ENCODE data around the gene CNNM3.
"Not testable (repeated sequence)": the region's sequence is repeated elsewhere in the genome, so short reads cannot be mapped to it uniquely, and the experiment has no call there.

The CNNM3 gene

GRCh38 chr2:96800061-96801004, 15.7 kb upstream of the CNNM3 start:
- H3K4me1 ChIP-seq (ENCODE audit: control insufficient read depth, insufficient read depth, low read length), result 0 out of 2 replicates have a peak, but pooled peaks cover 2% of the 10 kb centered on the region
- H3K36me3 ChIP-seq (ENCODE audit: control insufficient read depth, insufficient read depth, low read length), result peaks cover 20% of the 10 kb centered on the region
- no peaks in the 10 kb centered on the region for H3K9me3 ChIP-seq (ENCODE audit: control insufficient read depth, insufficient read depth, low read length)
- no peak overlapping the region for H3K4me3 ChIP-seq (ENCODE audit: low read depth, low read length)
- no peaks in the 10 kb centered on the region for H3K27me3 ChIP-seq (ENCODE audit: control insufficient read depth, insufficient read depth, low read length)
- no peak overlapping the region for H3K27ac ChIP-seq (ENCODE audit: low read depth, low read length)
- H3K9ac ChIP-seq (ENCODE audit: low read depth, low read length), result no peak overlapping the region

GRCh38 chr2:96801005-96801785, 14.9 kb upstream of the CNNM3 start:
- H3K27me3 ChIP-seq (ENCODE audit: control insufficient read depth, insufficient read depth, low read length), result no peaks in the 10 kb centered on the region
- H3K4me3 ChIP-seq (ENCODE audit: low read depth, low read length), result no peak overlapping the region
- no peaks in the 10 kb centered on the region for H3K9me3 ChIP-seq (ENCODE audit: control insufficient read depth, insufficient read depth, low read length)
- H3K36me3 ChIP-seq (ENCODE audit: control insufficient read depth, insufficient read depth, low read length), result peaks cover 20% of the 10 kb centered on the region
- 0 out of 2 replicates have a peak, but pooled peaks cover 2% of the 10 kb centered on the region for H3K4me1 ChIP-seq (ENCODE audit: control insufficient read depth, insufficient read depth, low read length)
- H3K27ac ChIP-seq (ENCODE audit: low read depth, low read length), result no peak overlapping the region
- no peak overlapping the region for H3K9ac ChIP-seq (ENCODE audit: low read depth, low read length)

GRCh38 chr2:96801786-96802595, 14.1 kb upstream of the CNNM3 start:
- no peaks in the 10 kb centered on the region for H3K9me3 ChIP-seq (ENCODE audit: control insufficient read depth, insufficient read depth, low read length)
- 0 out of 2 replicates have a peak, but pooled peaks cover 2% of the 10 kb centered on the region for H3K4me1 ChIP-seq (ENCODE audit: control insufficient read depth, insufficient read depth, low read length)
- no peak overlapping the region for H3K4me3 ChIP-seq (ENCODE audit: low read depth, low read length)
- peaks cover 20% of the 10 kb centered on the region for H3K36me3 ChIP-seq (ENCODE audit: control insufficient read depth, insufficient read depth, low read length)
- no peaks in the 10 kb centered on the region for H3K27me3 ChIP-seq (ENCODE audit: control insufficient read depth, insufficient read depth, low read length)
- no peak overlapping the region for H3K9ac ChIP-seq (ENCODE audit: low read depth, low read length)
- H3K27ac ChIP-seq (ENCODE audit: low read depth, low read length), result no peak overlapping the region

GRCh38 chr2:96802721-96803120, 13.3 kb upstream of the CNNM3 start:
- Histone ChIP-seq H3K27ac (ENCODE audit: low read depth, low read length) (no peak overlapping the region), H3K4me3 (ENCODE audit: low read depth, low read length) (no peak overlapping the region), H3K36me3 (ENCODE audit: control insufficient read depth, insufficient read depth, low read length) (peaks cover 15% of the 10 kb centered on the region), H3K4me1 (ENCODE audit: control insufficient read depth, insufficient read depth, low read length) (0 out of 2 replicates have a peak, but pooled peaks cover 2% of the 10 kb centered on the region), H3K27me3 (ENCODE audit: control insufficient read depth, insufficient read depth, low read length) (no peaks in the 10 kb centered on the region), H3K9ac (ENCODE audit: low read depth, low read length) (no peak overlapping the region), H3K9me3 (ENCODE audit: control insufficient read depth, insufficient read depth, low read length) (no peaks in the 10 kb centered on the region)

GRCh38 chr2:96804986-96805385, 11.1 kb upstream of the CNNM3 start:
- 0 out of 2 replicates have a peak, but pooled peaks cover 2% of the 10 kb centered on the region for H3K4me1 ChIP-seq (ENCODE audit: control insufficient read depth, insufficient read depth, low read length)
- H3K36me3 ChIP-seq (ENCODE audit: control insufficient read depth, insufficient read depth, low read length), result peaks cover 11% of the 10 kb centered on the region
- no peak overlapping the region for H3K4me3 ChIP-seq (ENCODE audit: low read depth, low read length)
- H3K9ac ChIP-seq (ENCODE audit: low read depth, low read length), result no peak overlapping the region
- H3K9me3 ChIP-seq (ENCODE audit: control insufficient read depth, insufficient read depth, low read length), result no peaks in the 10 kb centered on the region
- H3K27me3 ChIP-seq (ENCODE audit: control insufficient read depth, insufficient read depth, low read length), result no peaks in the 10 kb centered on the region
- no peak overlapping the region for H3K27ac ChIP-seq (ENCODE audit: low read depth, low read length)

- not testable (repeated sequence) for H3K4me3 ChIP-seq (ENCODE audit: low read depth, low read length); H3K27ac ChIP-seq (ENCODE audit: low read depth, low read length)
- H3K36me3 ChIP-seq (ENCODE audit: control insufficient read depth, insufficient read depth, low read length), result peaks cover 11% of the 10 kb centered on the region
Observed at GRCh38 chr2:96805946-96806345, 10.1 kb upstream of the CNNM3 start.

GRCh38 chr2:96806468-96807126, 9.5 kb upstream of the CNNM3 start:
- H3K9me3 ChIP-seq (ENCODE audit: control insufficient read depth, insufficient read depth, low read length), result no peaks in the 10 kb centered on the region
- no peaks in the 10 kb centered on the region for H3K27me3 ChIP-seq (ENCODE audit: control insufficient read depth, insufficient read depth, low read length)
- no peaks in the 10 kb centered on the region for H3K4me1 ChIP-seq (ENCODE audit: control insufficient read depth, insufficient read depth, low read length)
- H3K4me3 ChIP-seq (ENCODE audit: low read depth, low read length), result no peak overlapping the region
- no peak overlapping the region for H3K27ac ChIP-seq (ENCODE audit: low read depth, low read length)
- H3K36me3 ChIP-seq (ENCODE audit: control insufficient read depth, insufficient read depth, low read length), result peaks cover 8% of the 10 kb centered on the region
- H3K9ac ChIP-seq (ENCODE audit: low read depth, low read length), result no peak overlapping the region

More at GRCh38 chr2:96805946-96806345, 10.1 kb upstream of the CNNM3 start:
- H3K9me3 ChIP-seq (ENCODE audit: control insufficient read depth, insufficient read depth, low read length); H3K9ac ChIP-seq (ENCODE audit: low read depth, low read length); H3K27me3 ChIP-seq (ENCODE audit: control insufficient read depth, insufficient read depth, low read length); H3K4me1 ChIP-seq (ENCODE audit: control insufficient read depth, insufficient read depth, low read length): not testable (repeated sequence)

- Histone ChIP-seq H3K9me3 (ENCODE audit: control insufficient read depth, insufficient read depth, low read length) (no peaks in the 10 kb centered on the region), H3K36me3 (ENCODE audit: control insufficient read depth, insufficient read depth, low read length) (peaks cover 4% of the 10 kb centered on the region), H3K4me3 (ENCODE audit: low read depth, low read length) (no peak overlapping the region), H3K4me1 (ENCODE audit: control insufficient read depth, insufficient read depth, low read length) (no peaks in the 10 kb centered on the region), H3K27ac (ENCODE audit: low read depth, low read length) (no peak overlapping the region), H3K27me3 (ENCODE audit: control insufficient read depth, insufficient read depth, low read length) (no peaks in the 10 kb centered on the region), H3K9ac (ENCODE audit: low read depth, low read length) (no peak overlapping the region)
Observed at GRCh38 chr2:96807127-96807471, 9.0 kb upstream of the CNNM3 start.

GRCh38 chr2:96808176-96808837, 7.8 kb upstream of the CNNM3 start:
- H3K27me3 ChIP-seq (ENCODE audit: control insufficient read depth, insufficient read depth, low read length), result no peaks in the 10 kb centered on the region
- H3K9me3 ChIP-seq (ENCODE audit: control insufficient read depth, insufficient read depth, low read length), result no peaks in the 10 kb centered on the region
- H3K9ac ChIP-seq (ENCODE audit: low read depth, low read length), result no peak overlapping the region
- peaks cover 4% of the 10 kb centered on the region for H3K36me3 ChIP-seq (ENCODE audit: control insufficient read depth, insufficient read depth, low read length)
- no peak overlapping the region for H3K27ac ChIP-seq (ENCODE audit: low read depth, low read length)
- no peaks in the 10 kb centered on the region for H3K4me1 ChIP-seq (ENCODE audit: control insufficient read depth, insufficient read depth, low read length)
- H3K4me3 ChIP-seq (ENCODE audit: low read depth, low read length), result no peak overlapping the region
